ENCODE measurements around the gene FBXL14.

- TF ChIP-seq CTCF (IDR thresholded peaks at IDR 0.05) (no peak), REST (IDR thresholded peaks at IDR 0.05) (no peak), SMC3 (IDR thresholded peaks at IDR 0.05) (no peak), POLR2A (IDR thresholded peaks at IDR 0.05; ENCODE audit: low read length) (no peak), MAX (IDR thresholded peaks at IDR 0.05) (no peak), ELK1 (IDR thresholded peaks at IDR 0.05; ENCODE audit: low read depth, low read length) (no peak), HES2 (IDR thresholded peaks at IDR 0.05) (no peak), RCOR1 (IDR thresholded peaks at IDR 0.05; ENCODE audit: low read depth, low read length) (no peak), CBX8 (IDR thresholded peaks at IDR 0.05) (no peak), JUN (IDR thresholded peaks at IDR 0.05) (no peak), MAFK (IDR thresholded peaks at IDR 0.05; ENCODE audit: partially characterized antibody) (no peak), RARB (CRISPR knock-in tag; IDR thresholded peaks at IDR 0.05) (no peak), RAD21 (conservative IDR thresholded peaks at IDR 0.05 in 1 of 2, IDR thresholded peaks at IDR 0.05 in 1 of 2) (no peak)
These were observed 10.1 kb upstream of the FBXL14 start for GRCh38 chr12:1604464-1604863.
